IPS-11a (cell line): ENCODE measurements around the gene MMP17.

Source experiments
- H3K4me3 ChIP-seq: one replicate; pipeline ENCODE4 v1.5.1; 2013; ENCODE audit warnings: low read depth, low read length, control low read depth

Gene MMP17

DNA sequence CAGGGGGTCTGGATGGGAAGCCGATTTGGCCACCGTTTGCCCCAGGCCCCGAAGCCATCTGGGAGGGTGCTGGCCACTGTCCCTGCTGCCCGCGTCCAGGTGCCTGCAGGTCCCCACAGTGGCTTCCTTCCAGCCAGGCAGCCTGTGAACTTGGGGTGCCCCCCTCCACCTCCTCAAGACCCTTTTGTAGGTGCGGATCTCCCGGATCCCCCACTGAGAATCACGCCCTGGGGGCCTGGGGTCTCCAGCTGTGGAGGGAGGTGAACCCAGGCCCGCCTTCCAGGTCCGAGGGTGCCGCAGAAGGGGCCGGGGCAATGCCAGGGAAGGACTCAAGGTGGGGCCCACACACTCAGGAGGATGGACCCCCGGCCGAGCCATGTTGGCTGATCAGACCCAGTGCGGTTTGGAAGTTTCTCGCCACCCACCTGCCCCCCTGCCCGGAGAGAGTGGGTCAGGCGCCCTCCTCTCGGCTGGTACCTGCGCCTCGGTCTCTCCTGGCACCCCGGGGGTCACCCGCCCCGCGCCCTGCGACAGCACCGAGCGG, 1.7 kb downstream of the MMP17 start:
- H3K4me3 ChIP-seq: peak overlapping the region; percentile 17

DNA sequence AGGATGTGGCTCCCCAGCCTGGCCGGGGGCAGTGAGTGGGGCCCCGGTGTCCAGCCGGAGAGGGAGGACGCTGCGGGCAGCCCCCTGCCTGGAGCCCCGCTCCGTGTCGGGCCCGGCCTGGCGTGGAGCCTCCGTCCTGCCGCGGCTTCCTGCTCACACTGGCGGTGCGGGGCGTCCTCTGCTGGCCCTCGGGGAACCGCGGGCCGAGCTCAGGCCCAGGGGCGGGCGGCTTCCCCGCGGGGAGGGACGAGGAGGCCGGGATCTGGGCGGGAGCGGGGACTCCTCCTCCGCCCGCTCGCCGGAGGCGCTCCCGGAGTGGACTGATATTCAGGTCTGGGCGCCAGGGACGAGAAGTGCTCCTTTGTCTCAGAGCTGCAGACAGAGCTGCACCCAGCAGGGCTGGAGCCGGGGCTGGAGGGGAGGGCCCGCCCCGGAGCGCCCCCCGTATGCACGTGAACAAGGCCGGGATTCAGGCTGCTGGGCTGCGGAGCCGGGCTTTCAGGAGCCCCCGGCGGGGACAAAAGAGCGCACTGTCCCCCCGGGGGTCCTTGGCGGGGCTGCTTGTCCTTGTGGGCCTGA, 2.2 kb downstream of the MMP17 start:
- H3K4me3 ChIP-seq: peak overlapping the region; percentile 27

DNA sequence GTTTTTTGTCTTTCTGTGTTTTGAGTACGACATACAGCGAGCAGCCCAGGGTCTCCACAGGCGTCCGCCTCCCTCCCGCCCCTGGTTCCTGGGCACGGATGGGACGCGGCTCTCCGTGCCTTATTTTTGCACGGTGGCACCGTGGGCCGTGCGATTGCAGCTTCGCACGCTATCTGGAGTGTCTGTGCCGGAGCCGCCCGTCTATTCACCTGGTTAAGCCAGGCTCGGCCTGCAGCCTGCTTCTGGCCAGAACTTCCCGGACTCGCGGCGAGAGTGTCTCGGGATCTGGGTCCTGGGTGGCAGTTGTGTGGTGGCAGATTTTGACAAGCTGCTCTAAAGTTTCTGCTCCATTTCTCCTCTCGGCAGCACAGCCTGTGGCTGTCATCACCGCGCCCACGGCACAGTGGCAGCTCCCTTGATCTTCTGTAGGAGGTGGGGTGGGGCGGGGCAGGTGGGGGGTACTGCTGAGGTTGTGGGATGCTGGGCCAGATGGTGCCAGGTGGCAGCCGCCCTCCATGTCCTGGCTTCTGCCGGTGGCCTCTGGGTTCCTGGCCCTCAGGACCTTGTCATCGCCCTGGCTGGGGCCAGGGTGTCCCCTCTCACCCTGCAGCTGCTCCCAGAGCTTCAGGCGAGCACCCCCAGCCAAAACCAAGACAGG, 2.9 kb downstream of the MMP17 start:
- H3K4me3 ChIP-seq: peak overlapping the region; percentile 27

DNA sequence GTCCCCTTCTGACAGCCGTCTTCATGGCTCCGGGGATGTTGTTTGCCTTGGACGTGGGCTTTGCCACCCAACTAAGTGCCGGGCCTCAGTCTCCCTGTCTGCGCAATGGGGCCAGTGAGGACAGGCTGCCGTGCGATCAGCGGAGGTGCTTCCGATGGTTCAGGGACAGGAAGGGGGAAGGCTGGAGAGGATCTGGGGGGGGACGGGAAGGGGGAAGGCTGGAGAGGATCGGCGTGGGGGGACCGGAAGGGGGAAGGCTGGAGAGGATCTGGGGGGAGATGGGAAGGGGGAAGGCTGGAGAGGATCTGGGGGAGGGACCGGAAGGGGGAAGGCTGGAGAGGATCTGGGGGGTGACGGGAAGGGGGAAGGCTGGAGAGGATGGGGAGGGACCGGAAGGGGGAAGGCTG, 3.4 kb downstream of the MMP17 start:
- no peak overlapping the region for H3K4me3 ChIP-seq

DNA sequence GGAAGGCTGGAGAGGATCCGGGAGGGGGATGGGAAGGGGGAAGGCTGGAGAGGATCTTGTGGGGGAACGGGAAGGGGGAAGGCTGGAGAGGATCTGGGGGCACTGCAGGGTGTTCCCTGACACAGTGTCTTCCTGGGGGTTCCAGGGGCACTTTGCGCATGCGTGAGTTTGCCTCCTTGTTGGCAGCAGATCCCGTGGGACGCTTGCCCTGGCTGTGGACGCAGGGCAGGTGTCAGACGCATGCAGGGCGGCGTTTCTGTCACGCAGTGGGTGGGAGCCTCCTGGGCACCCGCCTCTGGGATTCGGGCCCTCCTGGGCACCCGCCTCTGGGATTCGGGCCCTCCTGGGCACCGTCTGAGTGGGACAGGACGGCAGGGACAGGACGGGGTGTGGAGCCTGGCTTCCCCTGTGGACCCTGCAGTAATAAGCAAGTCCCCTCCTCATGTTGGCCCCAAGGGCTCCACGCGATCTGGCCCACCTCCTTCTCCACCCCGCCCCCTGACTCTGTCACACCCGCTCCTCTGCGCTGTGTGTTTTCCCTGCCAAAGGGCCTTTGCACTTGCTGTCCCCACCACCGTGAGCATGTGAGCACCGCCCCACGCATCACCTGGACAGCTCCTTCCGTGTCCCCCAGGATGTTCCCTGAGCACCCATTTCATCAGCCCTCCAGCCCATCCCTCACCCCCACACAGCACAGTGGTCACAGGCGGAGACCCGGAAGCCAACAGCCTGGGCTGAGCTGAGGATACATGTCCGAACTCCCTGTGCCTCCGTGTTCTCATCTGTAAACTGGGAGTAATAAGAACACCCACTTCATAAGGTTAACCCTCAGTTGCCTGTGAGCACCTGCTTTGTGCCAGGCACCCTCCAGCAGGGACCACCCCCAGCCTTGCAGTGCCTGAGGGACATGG, 4.4 kb downstream of the MMP17 start:
- H3K4me3 ChIP-seq: no peak overlapping the region

DNA sequence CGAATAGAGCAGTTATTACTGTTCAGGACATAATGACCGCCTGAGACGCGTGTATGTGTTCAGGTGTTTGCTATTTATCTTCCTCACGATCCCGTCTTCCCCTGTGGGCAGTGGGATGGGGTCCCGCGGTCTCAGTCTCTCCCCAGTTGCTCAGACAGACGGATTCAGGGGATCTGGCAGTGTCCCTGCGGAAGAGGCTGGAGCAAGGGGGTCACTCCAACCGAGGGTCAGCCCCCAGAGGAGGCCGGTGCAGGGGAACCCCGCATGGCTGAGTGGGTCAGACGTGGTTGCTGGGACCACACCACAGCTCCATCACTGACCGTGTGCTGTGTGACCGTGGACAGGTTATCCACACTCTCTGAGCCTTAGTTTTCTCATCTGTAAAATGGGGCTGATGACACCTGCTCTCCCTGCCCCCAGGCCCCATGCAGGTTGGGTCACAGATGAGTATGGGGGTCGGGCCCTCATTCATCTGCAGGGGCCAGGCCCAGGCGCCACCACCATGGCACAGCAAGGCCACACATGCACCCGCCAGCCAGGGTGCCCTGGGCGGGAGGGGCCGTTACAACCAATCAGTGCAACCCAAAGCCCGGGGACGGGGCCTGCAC, 5.2 kb downstream of the MMP17 start:
- no peak overlapping the region for H3K4me3 ChIP-seq

DNA sequence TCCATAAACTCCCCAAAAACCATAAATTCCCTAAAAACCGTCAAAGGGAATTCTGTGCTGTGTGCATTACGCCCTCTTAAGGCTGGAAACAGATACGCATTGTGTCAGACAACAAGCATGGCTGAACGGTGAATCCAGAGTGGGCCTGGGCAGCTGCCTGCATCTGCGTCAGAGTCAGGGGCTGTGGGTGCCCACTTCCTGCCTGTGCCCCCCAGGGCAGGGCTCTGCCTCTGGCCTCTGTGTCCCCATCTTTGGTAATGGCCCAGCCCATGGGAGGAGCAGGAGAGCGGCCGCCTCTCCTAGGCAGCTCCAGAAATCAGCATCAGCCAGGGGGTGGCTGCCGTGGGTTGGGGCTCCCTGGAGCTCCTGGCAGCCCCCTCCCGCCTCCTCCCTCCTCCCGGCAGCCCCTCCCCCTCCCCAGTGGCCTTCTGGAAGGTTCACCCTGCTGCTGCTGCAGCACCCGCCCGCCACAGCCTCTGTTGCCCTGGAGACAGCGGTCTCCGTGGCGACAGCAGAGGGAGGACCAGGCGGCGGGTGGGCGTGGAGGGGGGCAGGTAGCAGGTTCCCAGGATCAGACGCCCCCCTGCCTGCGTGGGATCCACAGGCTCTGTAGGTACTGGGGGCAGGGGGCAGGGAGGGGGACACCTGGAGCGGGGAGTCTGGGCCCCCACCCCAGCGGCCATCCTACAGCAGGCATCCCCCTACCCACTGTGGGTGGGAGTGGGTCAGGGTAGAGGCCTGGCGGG, 5.9 kb downstream of the MMP17 start:
- no peak overlapping the region for H3K4me3 ChIP-seq

DNA sequence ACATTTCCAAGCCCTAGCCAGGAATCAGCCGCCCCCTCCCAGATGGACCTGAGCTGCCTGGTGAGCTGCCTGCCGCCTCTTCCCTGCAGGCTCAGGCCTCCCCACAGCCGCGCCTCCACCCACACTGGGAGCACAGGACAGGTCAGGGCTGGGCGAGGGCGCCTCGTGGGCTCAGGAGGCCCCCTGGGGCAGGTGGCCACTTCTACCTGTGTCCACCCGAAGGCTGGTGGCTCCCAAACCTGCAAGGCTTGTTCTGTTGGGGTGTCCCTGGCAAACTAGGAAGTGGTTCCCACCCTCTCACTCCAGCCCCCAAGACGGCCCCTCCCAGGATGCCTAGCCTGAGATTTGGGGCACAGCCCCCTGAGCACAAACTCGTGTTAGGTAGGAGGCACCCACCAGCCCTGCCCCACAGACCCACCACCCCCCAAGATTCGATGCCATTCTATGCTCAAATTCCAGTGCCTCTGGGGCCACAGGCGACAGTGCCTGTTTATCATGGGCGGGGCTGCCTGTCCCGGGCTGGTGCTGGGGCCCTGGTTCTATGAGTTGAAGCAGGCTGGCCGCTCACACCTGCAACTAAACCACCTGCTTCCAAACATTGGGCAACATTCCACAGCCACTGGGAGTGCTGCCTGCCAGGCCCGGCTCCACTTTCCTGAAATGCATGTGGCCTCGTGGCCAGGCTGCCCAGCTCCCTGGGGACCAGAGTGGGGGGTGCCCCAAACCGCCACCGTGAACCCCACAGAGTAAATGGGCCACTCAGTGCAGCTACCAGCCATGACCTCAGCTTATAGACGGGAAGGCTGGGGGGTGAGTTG, 6.8 kb downstream of the MMP17 start:
- H3K4me3 ChIP-seq: no peak overlapping the region

DNA sequence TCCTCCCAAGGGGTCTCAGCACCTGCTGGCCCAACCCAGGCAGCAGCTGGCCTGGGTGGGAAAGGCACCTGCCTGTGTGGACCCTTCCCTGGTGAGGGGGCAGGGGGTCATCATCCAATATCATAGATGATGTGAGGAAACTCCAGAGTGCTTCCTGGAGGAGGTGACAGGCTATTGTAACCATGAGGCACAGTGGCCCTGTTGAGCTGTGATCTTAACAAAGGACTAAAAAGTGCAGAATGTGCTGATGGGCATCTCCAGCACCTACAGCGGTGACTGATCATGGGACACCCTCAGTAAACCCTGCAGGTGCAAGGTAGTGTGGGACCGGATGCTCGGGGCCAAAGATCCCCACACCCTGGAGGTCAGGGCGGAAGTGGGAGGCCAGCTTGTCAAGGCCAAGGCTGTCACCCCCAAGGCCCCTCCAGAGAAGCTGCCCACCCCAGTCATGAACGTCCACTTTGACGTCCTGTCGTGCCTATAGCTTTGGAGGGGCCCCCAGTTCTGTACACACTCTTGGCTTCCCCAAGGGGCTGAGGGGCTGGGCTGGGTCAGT, 7.5 kb downstream of the MMP17 start:
- no peak overlapping the region for H3K4me3 ChIP-seq

DNA sequence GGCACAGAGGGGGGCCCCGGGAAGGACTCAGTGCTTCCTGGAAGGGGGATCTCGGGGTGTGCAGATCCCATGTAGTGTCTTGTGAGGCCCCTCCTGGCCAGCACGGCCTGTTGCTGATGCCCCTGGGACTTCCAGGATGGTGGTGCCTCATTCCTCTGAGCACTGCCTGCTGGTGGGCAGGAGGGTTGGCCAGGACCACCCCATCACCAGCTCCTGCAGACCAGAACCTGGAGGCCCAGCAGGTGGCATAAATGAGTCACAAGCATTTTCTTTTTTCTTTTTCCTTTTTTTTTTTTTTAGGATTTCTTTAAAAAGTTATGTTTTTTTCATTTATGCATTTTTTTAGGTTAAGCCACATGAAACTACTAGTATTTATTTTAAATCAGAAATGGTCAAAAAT, 8.0 kb downstream of the MMP17 start:
- H3K4me3 ChIP-seq: no peak overlapping the region

DNA sequence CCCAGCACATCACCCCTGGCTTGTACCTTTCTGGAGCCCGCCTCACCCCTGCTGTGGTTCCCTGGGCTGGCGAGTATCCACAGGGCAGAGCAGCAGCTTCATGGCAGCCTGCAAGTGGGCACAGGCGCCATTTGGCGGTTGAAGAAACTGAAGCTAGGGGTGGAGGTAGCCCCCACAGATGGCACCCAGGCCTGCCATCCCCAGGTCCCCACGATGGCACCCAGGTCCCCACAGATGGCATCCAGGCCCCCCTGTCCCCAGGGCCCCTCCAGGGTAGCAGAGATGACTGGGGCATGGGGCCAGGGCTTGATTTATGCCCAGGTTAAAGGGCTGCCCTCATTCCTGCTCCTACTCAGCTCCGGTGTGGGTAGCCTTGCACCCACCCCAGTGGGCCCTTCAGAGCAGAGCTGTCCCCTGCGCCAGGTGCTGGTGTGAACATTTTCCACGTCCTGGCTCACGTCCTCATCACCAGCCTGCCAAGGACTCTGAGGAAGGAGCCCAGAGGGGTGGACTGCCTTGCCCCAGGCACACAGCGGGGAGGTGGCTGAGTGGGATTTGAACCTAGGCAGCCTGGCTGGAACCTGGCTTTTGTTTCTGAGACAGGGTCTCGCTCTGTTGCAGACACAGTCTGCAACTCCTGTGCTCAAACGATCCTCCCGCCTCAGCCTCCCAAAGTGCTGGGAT, 8.7 kb downstream of the MMP17 start:
- no peak overlapping the region for H3K4me3 ChIP-seq

DNA sequence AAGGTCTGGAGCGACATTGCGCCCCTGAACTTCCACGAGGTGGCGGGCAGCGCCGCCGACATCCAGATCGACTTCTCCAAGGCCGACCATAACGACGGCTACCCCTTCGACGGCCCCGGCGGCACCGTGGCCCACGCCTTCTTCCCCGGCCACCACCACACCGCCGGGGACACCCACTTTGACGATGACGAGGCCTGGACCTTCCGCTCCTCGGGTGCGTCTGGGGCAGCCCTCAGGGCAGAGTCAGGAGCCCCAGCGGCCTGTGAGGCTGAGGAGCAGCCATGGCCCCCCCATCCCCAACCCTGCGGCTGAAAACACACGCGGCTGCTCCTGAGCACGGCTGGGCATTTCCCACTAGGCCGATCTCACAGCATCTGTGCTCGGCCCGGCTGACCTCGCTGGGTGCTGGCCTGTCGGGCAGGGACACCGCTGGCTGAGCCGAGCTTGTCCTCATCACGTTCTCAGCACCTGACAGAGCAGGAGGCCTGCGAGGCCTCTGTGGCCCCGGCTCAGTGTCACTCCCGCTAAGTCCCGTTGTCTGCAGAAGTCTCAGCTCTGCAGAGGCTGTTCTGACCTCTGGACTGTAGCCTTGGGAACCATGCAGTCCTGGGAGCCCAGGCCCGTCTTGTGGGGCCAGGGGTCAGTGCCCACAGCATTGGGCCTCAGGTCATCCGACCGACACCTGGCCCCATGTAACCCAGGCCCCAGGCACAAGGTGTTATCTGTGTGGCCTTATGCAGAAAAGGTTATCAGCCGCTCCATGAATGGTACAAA, 12.6 kb downstream of the MMP17 start:
- no peak overlapping the region for H3K4me3 ChIP-seq

DNA sequence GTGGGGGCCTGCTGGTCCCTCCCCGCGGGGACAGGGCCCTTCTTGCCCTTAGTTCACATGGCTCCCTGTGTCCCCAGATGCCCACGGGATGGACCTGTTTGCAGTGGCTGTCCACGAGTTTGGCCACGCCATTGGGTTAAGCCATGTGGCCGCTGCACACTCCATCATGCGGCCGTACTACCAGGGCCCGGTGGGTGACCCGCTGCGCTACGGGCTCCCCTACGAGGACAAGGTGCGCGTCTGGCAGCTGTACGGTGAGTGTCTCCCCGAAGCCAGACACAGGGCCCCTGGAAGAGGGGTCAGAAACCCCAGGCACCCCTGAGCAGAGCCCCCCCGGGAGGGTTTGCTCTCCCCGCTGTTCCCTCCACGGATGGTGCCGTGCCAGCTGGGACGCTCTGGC, 13.4 kb downstream of the MMP17 start:
- no peak overlapping the region for H3K4me3 ChIP-seq

DNA sequence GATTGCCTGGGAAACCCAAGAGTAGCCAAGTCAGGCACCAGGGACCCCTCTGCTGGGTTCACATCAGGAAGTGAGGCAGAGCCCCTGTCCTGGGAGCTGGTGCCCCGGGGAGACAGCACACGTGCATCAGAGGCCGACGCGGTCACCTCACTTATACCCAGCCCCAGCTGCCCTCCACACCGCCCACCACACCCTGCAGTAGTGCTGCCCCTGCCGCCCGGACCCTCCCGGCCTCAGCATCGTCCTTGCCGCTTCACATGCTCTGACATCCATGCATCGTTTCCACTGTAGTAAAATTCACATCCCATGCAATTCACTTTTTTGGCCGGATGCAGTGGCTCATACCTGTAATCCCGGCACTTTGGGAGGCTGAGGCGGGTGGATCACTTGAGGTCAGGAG, 14.0 kb downstream of the MMP17 start:
- H3K4me3 ChIP-seq: no peak overlapping the region

DNA sequence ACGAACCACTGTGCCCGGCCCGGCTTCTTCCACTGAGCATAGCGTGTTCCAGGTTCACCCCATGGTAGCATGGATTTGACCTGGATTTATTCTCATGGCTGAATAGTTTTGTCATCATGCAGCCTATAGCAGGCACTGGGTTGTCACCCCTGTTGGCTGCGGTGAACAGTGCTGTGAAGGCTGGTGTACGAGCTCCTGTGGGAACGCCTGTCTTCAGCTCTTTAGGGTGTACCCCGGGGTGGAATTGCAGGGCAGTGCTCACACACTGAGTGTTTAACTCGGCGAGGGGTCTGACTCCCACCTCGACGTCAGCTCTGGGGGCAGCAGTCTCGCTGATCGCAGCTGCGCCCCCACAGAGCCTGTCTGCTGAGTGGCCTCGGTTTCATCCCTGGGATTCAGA, 15.3 kb downstream of the MMP17 start:
- H3K4me3 ChIP-seq: no peak overlapping the region

DNA sequence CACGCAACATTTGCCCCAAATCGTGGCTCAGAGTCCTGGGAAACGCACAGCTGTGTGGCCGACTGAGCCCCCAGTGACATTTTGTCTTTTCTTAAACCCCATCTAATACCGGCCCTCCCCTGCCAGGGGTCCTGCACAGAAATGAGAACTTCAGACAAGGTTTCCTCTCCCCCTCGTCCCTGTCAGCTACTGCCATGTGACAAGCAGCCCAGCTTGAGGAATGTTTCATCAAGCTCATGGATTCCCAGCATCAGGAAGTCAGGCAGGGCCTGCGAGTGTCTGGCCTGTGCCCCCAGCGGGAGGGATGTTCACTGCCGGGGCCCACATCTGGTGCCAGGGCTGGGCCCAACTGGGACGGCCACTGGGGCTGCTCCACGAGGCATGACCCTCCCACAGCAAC, 15.9 kb downstream of the MMP17 start:
- no peak overlapping the region for H3K4me3 ChIP-seq

DNA sequence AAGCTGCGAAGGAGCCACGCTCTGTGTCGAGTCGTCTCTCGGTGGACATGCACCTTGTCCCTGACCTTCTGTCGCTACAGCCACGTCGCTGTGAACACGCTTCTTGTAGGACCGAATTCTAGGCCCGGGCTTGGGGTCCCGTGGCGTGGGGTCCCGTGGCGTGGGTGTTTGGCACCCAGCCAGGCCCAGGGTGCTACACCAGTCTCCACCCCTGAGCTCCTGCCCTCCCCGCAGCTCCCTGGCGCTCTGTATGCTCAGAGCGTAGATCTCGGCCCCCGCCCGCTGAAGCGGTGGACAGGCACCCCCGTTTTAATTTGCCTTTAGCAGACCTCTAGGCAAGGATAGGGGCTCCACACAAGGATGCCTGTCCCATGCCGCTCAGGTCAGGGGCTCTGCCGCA, 16.5 kb downstream of the MMP17 start:
- H3K4me3 ChIP-seq: no peak overlapping the region

DNA sequence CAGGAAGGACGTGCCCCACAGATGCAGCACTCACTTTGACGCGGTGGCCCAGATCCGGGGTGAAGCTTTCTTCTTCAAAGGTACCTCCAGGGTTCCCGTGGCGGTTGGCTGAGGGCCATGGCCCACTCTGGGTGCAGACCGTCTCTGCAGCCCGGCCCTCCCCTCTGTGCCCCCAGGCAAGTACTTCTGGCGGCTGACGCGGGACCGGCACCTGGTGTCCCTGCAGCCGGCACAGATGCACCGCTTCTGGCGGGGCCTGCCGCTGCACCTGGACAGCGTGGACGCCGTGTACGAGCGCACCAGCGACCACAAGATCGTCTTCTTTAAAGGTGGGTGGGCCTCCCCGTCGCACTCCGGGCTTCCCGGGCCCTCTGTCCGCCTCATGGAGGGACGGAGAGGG, 16.9 kb downstream of the MMP17 start:
- no peak overlapping the region for H3K4me3 ChIP-seq
